HepG2 (cell line): ENCODE data around the gene UNC13D. TPM values are rescaled to one million over a fixed set of nuclear protein-coding genes. Genes with fewer than 3 reads are reported as not detected.

Source experiments
- CEBPG ChIP-seq: IDR thresholded peaks from 2 replicates; pipeline ENCODE4 v1.6.1; 2016
- DR1 ChIP-seq: sonication (generic); formaldehyde crosslinking; IDR thresholded peaks from 2 replicates; pipeline ENCODE4 v1.8.0; 2021; ENCODE audit warnings: mild to moderate bottlenecking, missing genetic modification reagents, inconsistent platforms
- ESRRA ChIP-seq: sonication (generic); formaldehyde crosslinking; IDR thresholded peaks from 2 replicates; pipeline ENCODE4 v1.5.1; 2020; ENCODE audit warnings: mild to moderate bottlenecking, low read depth, missing genetic modification reagents
- GATAD1 ChIP-seq: IDR thresholded peaks from 2 replicates; pipeline ENCODE4 v1.6.1; 2016; ENCODE audit warnings: missing genetic modification reagents, missing compliant biosample characterization
- GZF1 ChIP-seq: sonication (generic); formaldehyde crosslinking; IDR thresholded peaks from 2 replicates; pipeline ENCODE4 v1.5.1; 2020; ENCODE audit warnings: mild to moderate bottlenecking, missing genetic modification reagents
- IRF2 ChIP-seq: IDR thresholded peaks from 2 replicates; pipeline ENCODE4 v1.6.1; 2018; ENCODE audit warnings: missing genetic modification reagents, missing compliant biosample characterization
- ZFY ChIP-seq: sonication (generic); formaldehyde crosslinking; IDR thresholded peaks from 2 replicates; pipeline ENCODE4 v1.4.0; 2020; ENCODE audit warnings: missing genetic modification reagents
- ZNF317 ChIP-seq: sonication (generic); formaldehyde crosslinking; IDR thresholded peaks from 2 replicates; pipeline ENCODE4 v1.5.0; 2020; ENCODE audit warnings: mild to moderate bottlenecking, missing genetic modification reagents
- ZNF546 ChIP-seq: sonication (generic); formaldehyde crosslinking; conservative IDR thresholded peaks from 2 replicates; pipeline ENCODE4 v1.8.1; 2023; ENCODE audit warnings: mild to moderate bottlenecking, missing genetic modification reagents
- ZNF549 ChIP-seq: sonication (generic); formaldehyde crosslinking; IDR thresholded peaks from 2 replicates; pipeline ENCODE4 v1.5.0; 2020; ENCODE audit warnings: missing genetic modification reagents
- ZNF660 ChIP-seq: sonication (generic); formaldehyde crosslinking; IDR thresholded peaks from 2 replicates; pipeline ENCODE4 v1.5.1; 2020; ENCODE audit warnings: mild to moderate bottlenecking, low read depth, missing genetic modification reagents, borderline replicate concordance
- polyA plus RNA-seq, 8 experiments: library from polyadenylated mRNA; depleted of rRNA in 3 of 8; stranded (reverse) in 7 of 8; unstranded in 1 of 8; fragments of >200 nt; fragmentation: Illumina TruSeq in 4 of 8; extraction: Trizol in 4 of 8; gene quantifications; 2 replicates each; pipeline versions ENCODE4 v1.2.1 to v1.2.3, GENCODE V29; 2011 to 2016; ENCODE audit warnings: low read depth in 4 of 8, missing spikeins in 1 of 8, mixed read lengths in 1 of 8; ENCODE audit not compliant: insufficient read depth in 1 of 8
- total RNA-seq, 5 experiments: library from RNA; depleted of rRNA; stranded (reverse); fragments of >200 nt; fragmentation: Illumina TruSeq; extraction: Trizol; gene quantifications; 2 replicates each; pipeline ENCODE4 v1.2.3, GENCODE V29; 2016; ENCODE audit warnings: low read depth in 1 of 5
- TF ChIP-seq, protein P1 (sequence below): sonication (generic); formaldehyde crosslinking; IDR thresholded peaks from 2 replicates; pipeline ENCODE4 v1.8.0; 2022; ENCODE audit warnings: mild to moderate bottlenecking, missing genetic modification reagents, borderline replicate concordance
- TF ChIP-seq, protein P2 (sequence below), 2 experiments: fragments of 450-650 bp in 1 of 2; sonication (generic) in 1 of 2; formaldehyde crosslinking in 1 of 2; IDR thresholded peaks; 2 replicates each; pipeline versions ENCODE4 v1.6.1 to v1.8.0; 2016 to 2022; ENCODE audit warnings: antibody characterized with exemption in 1 of 2, mild to moderate bottlenecking in 1 of 2, missing genetic modification reagents in 1 of 2
- TF ChIP-seq, protein P3 (sequence below): sonication (generic); formaldehyde crosslinking; IDR thresholded peaks from 2 replicates; pipeline ENCODE4 v1.4.0; 2020; ENCODE audit warnings: mild to moderate bottlenecking, missing genetic modification reagents

UNC13D gene
- total and polyA plus RNA-seq, 2 of the 13 experiments (the other 11 are each of a cell fraction or from before 2014, with no cell fraction given), result 29.7 to 42.7 TPM

DNA sequence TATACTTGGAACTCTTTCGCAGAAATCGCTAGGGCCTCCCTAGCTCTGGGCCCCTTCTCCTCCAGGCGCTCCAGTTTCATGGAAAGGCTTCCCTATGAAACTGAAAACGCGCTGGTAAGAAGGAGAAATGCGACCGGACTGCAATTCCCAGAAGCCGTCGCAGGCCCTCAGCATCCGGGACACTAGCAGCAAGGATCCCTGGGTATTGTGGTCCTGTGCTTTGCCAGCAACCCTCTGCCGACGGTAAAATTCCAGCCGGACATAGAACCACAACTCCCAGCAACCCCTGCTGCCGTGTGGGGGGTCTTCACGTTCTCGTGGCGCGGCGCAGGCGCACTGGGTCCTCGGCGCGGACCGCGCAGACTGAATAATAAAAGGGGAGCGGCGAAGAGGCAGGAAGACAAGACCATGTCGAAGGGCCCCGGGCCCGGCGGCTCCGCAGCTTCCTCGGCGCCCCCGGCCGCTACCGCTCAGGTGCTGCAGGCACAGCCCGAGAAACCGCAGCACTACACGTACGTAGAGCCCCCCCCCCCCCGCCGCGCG lies 59.7 kb downstream of the UNC13D start, which contains the start of gene UNK (continued):
- no peak; the same call in none of the 2 replicates for TF ChIP-seq ZNF317 (CRISPR knock-in tag)
- no peak for TF ChIP-seq ZNF660 (CRISPR knock-in tag)
- TF ChIP-seq ESRRA (CRISPR knock-in tag), result peak; percentile 34
- TF ChIP-seq, protein P1, sequence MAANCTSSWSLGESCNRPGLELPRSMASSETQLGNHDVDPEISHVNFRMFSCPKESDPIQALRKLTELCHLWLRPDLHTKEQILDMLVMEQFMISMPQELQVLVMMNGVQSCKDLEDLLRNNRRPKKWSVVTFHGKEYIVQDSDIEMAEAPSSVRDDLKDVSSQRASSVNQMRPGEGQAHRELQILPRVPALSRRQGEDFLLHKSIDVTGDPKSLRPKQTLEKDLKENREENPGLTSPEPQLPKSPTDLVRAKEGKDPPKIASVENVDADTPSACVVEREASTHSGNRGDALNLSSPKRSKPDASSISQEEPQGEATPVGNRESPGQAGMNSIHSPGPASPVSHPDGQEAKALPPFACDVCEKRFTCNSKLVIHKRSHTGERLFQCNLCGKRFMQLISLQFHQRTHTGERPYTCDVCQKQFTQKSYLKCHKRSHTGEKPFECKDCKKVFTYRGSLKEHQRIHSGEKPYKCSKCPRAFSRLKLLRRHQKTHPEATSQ (CRISPR knock-in tag), result peak; percentile 17
- no peak for TF ChIP-seq CEBPG (CRISPR knock-in tag)
- TF ChIP-seq GZF1 (CRISPR knock-in tag), result peak; percentile 15; the same call in 1 of the 2 replicates
- TF ChIP-seq, protein P2, sequence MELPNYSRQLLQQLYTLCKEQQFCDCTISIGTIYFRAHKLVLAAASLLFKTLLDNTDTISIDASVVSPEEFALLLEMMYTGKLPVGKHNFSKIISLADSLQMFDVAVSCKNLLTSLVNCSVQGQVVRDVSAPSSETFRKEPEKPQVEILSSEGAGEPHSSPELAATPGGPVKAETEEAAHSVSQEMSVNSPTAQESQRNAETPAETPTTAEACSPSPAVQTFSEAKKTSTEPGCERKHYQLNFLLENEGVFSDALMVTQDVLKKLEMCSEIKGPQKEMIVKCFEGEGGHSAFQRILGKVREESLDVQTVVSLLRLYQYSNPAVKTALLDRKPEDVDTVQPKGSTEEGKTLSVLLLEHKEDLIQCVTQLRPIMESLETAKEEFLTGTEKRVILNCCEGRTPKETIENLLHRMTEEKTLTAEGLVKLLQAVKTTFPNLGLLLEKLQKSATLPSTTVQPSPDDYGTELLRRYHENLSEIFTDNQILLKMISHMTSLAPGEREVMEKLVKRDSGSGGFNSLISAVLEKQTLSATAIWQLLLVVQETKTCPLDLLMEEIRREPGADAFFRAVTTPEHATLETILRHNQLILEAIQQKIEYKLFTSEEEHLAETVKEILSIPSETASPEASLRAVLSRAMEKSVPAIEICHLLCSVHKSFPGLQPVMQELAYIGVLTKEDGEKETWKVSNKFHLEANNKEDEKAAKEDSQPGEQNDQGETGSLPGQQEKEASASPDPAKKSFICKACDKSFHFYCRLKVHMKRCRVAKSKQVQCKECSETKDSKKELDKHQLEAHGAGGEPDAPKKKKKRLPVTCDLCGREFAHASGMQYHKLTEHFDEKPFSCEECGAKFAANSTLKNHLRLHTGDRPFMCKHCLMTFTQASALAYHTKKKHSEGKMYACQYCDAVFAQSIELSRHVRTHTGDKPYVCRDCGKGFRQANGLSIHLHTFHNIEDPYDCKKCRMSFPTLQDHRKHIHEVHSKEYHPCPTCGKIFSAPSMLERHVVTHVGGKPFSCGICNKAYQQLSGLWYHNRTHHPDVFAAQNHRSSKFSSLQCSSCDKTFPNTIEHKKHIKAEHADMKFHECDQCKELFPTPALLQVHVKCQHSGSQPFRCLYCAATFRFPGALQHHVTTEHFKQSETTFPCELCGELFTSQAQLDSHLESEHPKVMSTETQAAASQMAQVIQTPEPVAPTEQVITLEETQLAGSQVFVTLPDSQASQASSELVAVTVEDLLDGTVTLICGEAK (IDR thresholded peaks at IDR 0.05), result no peak
- TF ChIP-seq, protein P2 (CRISPR knock-in tag; IDR thresholded peaks at IDR 0.05), result peak; percentile 65; the same call in 1 of the 2 replicates
- peak; percentile 88 for TF ChIP-seq GATAD1 (CRISPR knock-in tag)
- no peak for TF ChIP-seq ZNF546 (CRISPR knock-in tag)
- TF ChIP-seq ZNF549, result no peak
- TF ChIP-seq DR1 (CRISPR knock-in tag), result peak; percentile 47; the same call in 1 of the 2 replicates
- TF ChIP-seq IRF2 (CRISPR knock-in tag), result peak; percentile 95
- TF ChIP-seq ZFY, result peak; percentile 71
- TF ChIP-seq, protein P3, sequence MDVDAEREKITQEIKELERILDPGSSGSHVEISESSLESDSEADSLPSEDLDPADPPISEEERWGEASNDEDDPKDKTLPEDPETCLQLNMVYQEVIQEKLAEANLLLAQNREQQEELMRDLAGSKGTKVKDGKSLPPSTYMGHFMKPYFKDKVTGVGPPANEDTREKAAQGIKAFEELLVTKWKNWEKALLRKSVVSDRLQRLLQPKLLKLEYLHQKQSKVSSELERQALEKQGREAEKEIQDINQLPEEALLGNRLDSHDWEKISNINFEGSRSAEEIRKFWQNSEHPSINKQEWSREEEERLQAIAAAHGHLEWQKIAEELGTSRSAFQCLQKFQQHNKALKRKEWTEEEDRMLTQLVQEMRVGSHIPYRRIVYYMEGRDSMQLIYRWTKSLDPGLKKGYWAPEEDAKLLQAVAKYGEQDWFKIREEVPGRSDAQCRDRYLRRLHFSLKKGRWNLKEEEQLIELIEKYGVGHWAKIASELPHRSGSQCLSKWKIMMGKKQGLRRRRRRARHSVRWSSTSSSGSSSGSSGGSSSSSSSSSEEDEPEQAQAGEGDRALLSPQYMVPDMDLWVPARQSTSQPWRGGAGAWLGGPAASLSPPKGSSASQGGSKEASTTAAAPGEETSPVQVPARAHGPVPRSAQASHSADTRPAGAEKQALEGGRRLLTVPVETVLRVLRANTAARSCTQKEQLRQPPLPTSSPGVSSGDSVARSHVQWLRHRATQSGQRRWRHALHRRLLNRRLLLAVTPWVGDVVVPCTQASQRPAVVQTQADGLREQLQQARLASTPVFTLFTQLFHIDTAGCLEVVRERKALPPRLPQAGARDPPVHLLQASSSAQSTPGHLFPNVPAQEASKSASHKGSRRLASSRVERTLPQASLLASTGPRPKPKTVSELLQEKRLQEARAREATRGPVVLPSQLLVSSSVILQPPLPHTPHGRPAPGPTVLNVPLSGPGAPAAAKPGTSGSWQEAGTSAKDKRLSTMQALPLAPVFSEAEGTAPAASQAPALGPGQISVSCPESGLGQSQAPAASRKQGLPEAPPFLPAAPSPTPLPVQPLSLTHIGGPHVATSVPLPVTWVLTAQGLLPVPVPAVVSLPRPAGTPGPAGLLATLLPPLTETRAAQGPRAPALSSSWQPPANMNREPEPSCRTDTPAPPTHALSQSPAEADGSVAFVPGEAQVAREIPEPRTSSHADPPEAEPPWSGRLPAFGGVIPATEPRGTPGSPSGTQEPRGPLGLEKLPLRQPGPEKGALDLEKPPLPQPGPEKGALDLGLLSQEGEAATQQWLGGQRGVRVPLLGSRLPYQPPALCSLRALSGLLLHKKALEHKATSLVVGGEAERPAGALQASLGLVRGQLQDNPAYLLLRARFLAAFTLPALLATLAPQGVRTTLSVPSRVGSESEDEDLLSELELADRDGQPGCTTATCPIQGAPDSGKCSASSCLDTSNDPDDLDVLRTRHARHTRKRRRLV (CRISPR knock-in tag), result peak; percentile 94
